IPS-20b (cell line): ENCODE data around the gene TKT.

Experiments used
- H3K27ac ChIP-seq: one replicate; pipeline ENCODE4 v1.5.1; 2013; ENCODE audit warnings: low read length
- H3K27me3 ChIP-seq: 2 replicates; pipeline ENCODE4 v1.6.1; 2013; ENCODE audit warnings: mild to moderate bottlenecking, low read length, inconsistent platforms; ENCODE audit not compliant: insufficient read depth
- H3K36me3 ChIP-seq: 2 replicates; pipeline ENCODE4 v1.6.1; 2013; ENCODE audit warnings: low read depth, mild to moderate bottlenecking, inconsistent platforms, low read length, moderate library complexity; ENCODE audit not compliant: insufficient read depth
- H3K4me1 ChIP-seq: 2 replicates; pipeline ENCODE4 v1.6.1; 2013; ENCODE audit warnings: mild to moderate bottlenecking, control low read depth, inconsistent platforms, low read length, moderate library complexity; ENCODE audit not compliant: insufficient read depth
- H3K4me3 ChIP-seq: 2 replicates; pipeline ENCODE4 v1.5.1; 2013; ENCODE audit warnings: mild to moderate bottlenecking, low read length, inconsistent platforms
- H3K9ac ChIP-seq: 2 replicates; pipeline ENCODE4 v1.6.1; 2013; ENCODE audit warnings: low read depth, mild to moderate bottlenecking, inconsistent platforms, low read length, moderate library complexity
- H3K9me3 ChIP-seq: 2 replicates; pipeline ENCODE4 v1.6.1; 2013; ENCODE audit warnings: mild to moderate bottlenecking, low read depth, low read length, inconsistent platforms; ENCODE audit not compliant: insufficient read depth

Gene TKT

GRCh38 chr3:53190659-53191058, 65.2 kb downstream of the TKT start:
- H3K9me3 ChIP-seq = no peaks in the 10 kb centered on the region
- H3K4me1 ChIP-seq = peaks cover 3% of the 10 kb centered on the region; the same call in 1 of the 2 replicates
- 0 out of 2 replicates have a peak, but pooled peaks cover 3% of the 10 kb centered on the region for H3K27me3 ChIP-seq
- no peak overlapping the region for H3K9ac ChIP-seq
- no peak overlapping the region for H3K27ac ChIP-seq
- no peak overlapping the region for H3K4me3 ChIP-seq
- H3K36me3 ChIP-seq = 0 out of 2 replicates have a peak, but pooled peaks cover 10% of the 10 kb centered on the region

GRCh38 chr3:53189276-53189675, 66.5 kb downstream of the TKT start:
- H3K9me3 ChIP-seq = no peaks in the 10 kb centered on the region
- H3K4me1 ChIP-seq = peaks cover 1% of the 10 kb centered on the region; the same call in 1 of the 2 replicates
- no peak overlapping the region for H3K9ac ChIP-seq
- H3K27me3 ChIP-seq = no peaks in the 10 kb centered on the region
- no peak overlapping the region for H3K4me3 ChIP-seq
- H3K36me3 ChIP-seq = 0 out of 2 replicates have a peak, but pooled peaks cover 10% of the 10 kb centered on the region
- no peak overlapping the region for H3K27ac ChIP-seq

GRCh38 chr3:53188720-53189119, 67.1 kb downstream of the TKT start:
- Histone ChIP-seq H3K4me3 (no peak overlapping the region), H3K4me1 (no peaks in the 10 kb centered on the region), H3K36me3 (0 out of 2 replicates have a peak, but pooled peaks cover 10% of the 10 kb centered on the region), H3K9ac (no peak overlapping the region), H3K27me3 (no peaks in the 10 kb centered on the region), H3K9me3 (no peaks in the 10 kb centered on the region), H3K27ac (no peak overlapping the region)

GRCh38 chr3:53188136-53188685, 67.6 kb downstream of the TKT start:
- Histone ChIP-seq H3K9ac (no peak overlapping the region), H3K36me3 (0 out of 2 replicates have a peak, but pooled peaks cover 10% of the 10 kb centered on the region), H3K9me3 (no peaks in the 10 kb centered on the region), H3K27me3 (no peaks in the 10 kb centered on the region), H3K4me3 (no peak overlapping the region), H3K27ac (no peak overlapping the region), H3K4me1 (no peaks in the 10 kb centered on the region)

GRCh38 chr3:53187430-53187829, 68.4 kb downstream of the TKT start:
- no peak overlapping the region for H3K9ac ChIP-seq
- H3K27ac ChIP-seq = no peak overlapping the region
- no peaks in the 10 kb centered on the region for H3K9me3 ChIP-seq
- H3K36me3 ChIP-seq = 0 out of 2 replicates have a peak, but pooled peaks cover 10% of the 10 kb centered on the region
- no peaks in the 10 kb centered on the region for H3K27me3 ChIP-seq
- H3K4me3 ChIP-seq = no peak overlapping the region
- H3K4me1 ChIP-seq = no peaks in the 10 kb centered on the region

- Histone ChIP-seq H3K36me3 (0 out of 2 replicates have a peak, but pooled peaks cover 10% of the 10 kb centered on the region), H3K9ac (no peak overlapping the region), H3K9me3 (no peaks in the 10 kb centered on the region)
These were observed 69.1 kb downstream of the TKT start for GRCh38 chr3:53186726-53187125.

GRCh38 chr3:53185761-53186465, 69.9 kb downstream of the TKT start:
- Histone ChIP-seq H3K9ac (no peak overlapping the region), H3K36me3 (0 out of 2 replicates have a peak, but pooled peaks cover 10% of the 10 kb centered on the region), H3K9me3 (no peaks in the 10 kb centered on the region), H3K4me3 (no peak overlapping the region), H3K27me3 (no peaks in the 10 kb centered on the region), H3K4me1 (no peaks in the 10 kb centered on the region), H3K27ac (no peak overlapping the region)

More at GRCh38 chr3:53186726-53187125, 69.1 kb downstream of the TKT start:
- H3K4me1 ChIP-seq = no peaks in the 10 kb centered on the region
- no peak overlapping the region for H3K4me3 ChIP-seq
- no peaks in the 10 kb centered on the region for H3K27me3 ChIP-seq
- H3K27ac ChIP-seq = no peak overlapping the region

- 0 out of 2 replicates have a peak, but pooled peaks cover 6% of the 10 kb centered on the region for H3K36me3 ChIP-seq
These were observed 71.1 kb downstream of the TKT start for GRCh38 chr3:53184701-53185100.

GRCh38 chr3:53183514-53183913, 72.3 kb downstream of the TKT start:
- H3K4me1 ChIP-seq = no peaks in the 10 kb centered on the region
- H3K27me3 ChIP-seq = no peaks in the 10 kb centered on the region
- no peak overlapping the region for H3K9ac ChIP-seq
- H3K36me3 ChIP-seq = 0 out of 2 replicates have a peak, but pooled peaks cover 11% of the 10 kb centered on the region
- H3K4me3 ChIP-seq = no peak overlapping the region
- no peak overlapping the region for H3K27ac ChIP-seq
- no peaks in the 10 kb centered on the region for H3K9me3 ChIP-seq

More at GRCh38 chr3:53184701-53185100, 71.1 kb downstream of the TKT start:
- no peak overlapping the region for H3K9ac ChIP-seq
- H3K4me3 ChIP-seq = no peak overlapping the region
- no peaks in the 10 kb centered on the region for H3K4me1 ChIP-seq
- H3K27me3 ChIP-seq = no peaks in the 10 kb centered on the region
- no peaks in the 10 kb centered on the region for H3K9me3 ChIP-seq
- H3K27ac ChIP-seq = no peak overlapping the region

- Histone ChIP-seq H3K27me3 (no peaks in the 10 kb centered on the region), H3K9ac (no peak overlapping the region), H3K36me3 (0 out of 2 replicates have a peak, but pooled peaks cover 11% of the 10 kb centered on the region), H3K27ac (no peak overlapping the region), H3K9me3 (no peaks in the 10 kb centered on the region), H3K4me1 (no peaks in the 10 kb centered on the region), H3K4me3 (no peak overlapping the region)
These were observed 73.0 kb downstream of the TKT start for GRCh38 chr3:53182764-53183355.

GRCh38 chr3:53181528-53181927, 74.3 kb downstream of the TKT start:
- 0 out of 2 replicates have a peak, but pooled peaks cover 11% of the 10 kb centered on the region for H3K36me3 ChIP-seq
- no peaks in the 10 kb centered on the region for H3K27me3 ChIP-seq
- no peaks in the 10 kb centered on the region for H3K9me3 ChIP-seq
- H3K4me1 ChIP-seq = no peaks in the 10 kb centered on the region
- no peak overlapping the region for H3K9ac ChIP-seq
- H3K4me3 ChIP-seq = no peak overlapping the region
- H3K27ac ChIP-seq = no peak overlapping the region
